Liver (tissue), 3 donors: Measurements from ENCODE around the gene GALR2.

ENCODE experiments used
- RAD21 ChIP-seq, 2 donors: IDR thresholded peaks; 2 replicates each; pipeline ENCODE4 v1.6.1; 2016; ENCODE audit warnings: antibody characterized with exemption in 2 of 2, mild to moderate bottlenecking in 2 of 2
- TF ChIP-seq, protein P1 (sequence below): IDR thresholded peaks from 2 replicates; pipeline ENCODE4 v1.6.1; 2016; ENCODE audit warnings: antibody characterized with exemption
- TF ChIP-seq, protein P2 (sequence below): fragments of 150-350 bp; IDR thresholded peaks from 2 replicates; pipeline ENCODE4 v1.5.1; 2017; ENCODE audit warnings: improper control_type of control experiment, low read depth, low read length; ENCODE audit not compliant: missing input control
- donor health status: healthy.
- donor health status: healthy.

DNA sequence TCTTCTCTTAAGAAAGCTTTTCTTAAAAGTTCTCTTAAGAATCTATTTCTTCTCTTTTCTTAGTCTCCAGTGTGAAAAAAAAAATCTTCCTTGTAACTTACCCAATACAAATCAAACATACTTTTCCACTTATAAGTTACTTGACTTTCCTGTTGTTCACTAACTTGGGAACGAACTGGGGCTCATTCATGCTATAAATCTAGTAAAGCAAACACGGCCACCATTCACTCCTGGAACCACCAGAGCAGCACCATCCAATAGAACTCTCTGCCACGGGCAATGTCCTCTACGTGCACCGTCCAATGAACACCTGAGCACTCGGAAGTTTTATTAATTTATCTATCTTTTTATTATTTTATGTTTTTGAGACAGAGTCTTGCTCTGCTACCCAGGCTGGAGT is 23.0 kb upstream of the GALR2 start:
- TF ChIP-seq, protein P1, sequence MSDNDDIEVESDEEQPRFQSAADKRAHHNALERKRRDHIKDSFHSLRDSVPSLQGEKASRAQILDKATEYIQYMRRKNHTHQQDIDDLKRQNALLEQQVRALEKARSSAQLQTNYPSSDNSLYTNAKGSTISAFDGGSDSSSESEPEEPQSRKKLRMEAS: no peak
- TF ChIP-seq, protein P2, sequence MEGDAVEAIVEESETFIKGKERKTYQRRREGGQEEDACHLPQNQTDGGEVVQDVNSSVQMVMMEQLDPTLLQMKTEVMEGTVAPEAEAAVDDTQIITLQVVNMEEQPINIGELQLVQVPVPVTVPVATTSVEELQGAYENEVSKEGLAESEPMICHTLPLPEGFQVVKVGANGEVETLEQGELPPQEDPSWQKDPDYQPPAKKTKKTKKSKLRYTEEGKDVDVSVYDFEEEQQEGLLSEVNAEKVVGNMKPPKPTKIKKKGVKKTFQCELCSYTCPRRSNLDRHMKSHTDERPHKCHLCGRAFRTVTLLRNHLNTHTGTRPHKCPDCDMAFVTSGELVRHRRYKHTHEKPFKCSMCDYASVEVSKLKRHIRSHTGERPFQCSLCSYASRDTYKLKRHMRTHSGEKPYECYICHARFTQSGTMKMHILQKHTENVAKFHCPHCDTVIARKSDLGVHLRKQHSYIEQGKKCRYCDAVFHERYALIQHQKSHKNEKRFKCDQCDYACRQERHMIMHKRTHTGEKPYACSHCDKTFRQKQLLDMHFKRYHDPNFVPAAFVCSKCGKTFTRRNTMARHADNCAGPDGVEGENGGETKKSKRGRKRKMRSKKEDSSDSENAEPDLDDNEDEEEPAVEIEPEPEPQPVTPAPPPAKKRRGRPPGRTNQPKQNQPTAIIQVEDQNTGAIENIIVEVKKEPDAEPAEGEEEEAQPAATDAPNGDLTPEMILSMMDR: no peak
- TF ChIP-seq RAD21 (IDR thresholded peaks at IDR 0.05): no peak
